SIG-M5 treated with dmso at 0.1 percent for 504 hours (cell line): ENCODE data around the gene MYOM1.

ENCODE experiments used
- DNase-seq: peaks from one replicate; lab custom pipeline; 2025; ENCODE audit not compliant: unreplicated experiment; lab: John Stamatoyannopoulos, UW

The MYOM1 gene

DNA sequence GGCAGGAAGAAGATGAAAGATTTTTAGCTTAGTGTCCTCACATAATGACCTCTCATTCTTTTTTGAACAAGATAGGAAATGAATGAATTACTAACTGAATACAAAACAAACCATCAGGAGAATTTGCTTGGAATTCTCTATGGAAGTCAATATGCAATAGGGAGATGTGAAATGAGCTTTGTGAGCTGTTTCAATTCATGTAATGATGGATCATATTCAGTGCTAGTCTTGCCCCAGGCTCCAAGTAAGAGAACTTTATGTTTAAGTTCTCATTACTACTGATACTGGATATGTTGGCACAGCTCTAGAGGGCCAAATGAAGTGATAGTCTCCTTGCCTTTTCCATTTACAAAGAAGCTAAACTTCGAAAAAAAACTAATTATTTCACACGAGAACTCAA is 29.2 kb downstream of the MYOM1 start:
- DNase-seq: no peak

DNA sequence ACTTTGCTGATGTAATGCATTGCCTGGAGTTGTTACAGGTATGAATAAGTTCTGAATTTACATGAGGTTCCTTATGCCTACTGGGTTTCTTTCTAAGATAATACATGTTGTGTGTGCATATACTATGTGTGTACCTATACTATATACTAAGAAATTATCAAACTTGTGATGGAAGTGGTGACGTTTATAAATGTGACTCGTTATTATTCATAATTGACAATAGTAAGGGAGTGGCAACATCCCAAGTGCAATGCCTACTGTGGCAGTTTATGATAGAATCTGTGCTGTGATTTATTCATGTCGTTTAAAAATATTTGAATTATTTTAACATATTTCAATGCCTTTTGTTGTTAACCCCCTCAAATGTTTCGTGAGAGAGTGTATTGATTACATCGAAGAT is 29.9 kb downstream of the MYOM1 start:
- DNase-seq: no peak

DNA sequence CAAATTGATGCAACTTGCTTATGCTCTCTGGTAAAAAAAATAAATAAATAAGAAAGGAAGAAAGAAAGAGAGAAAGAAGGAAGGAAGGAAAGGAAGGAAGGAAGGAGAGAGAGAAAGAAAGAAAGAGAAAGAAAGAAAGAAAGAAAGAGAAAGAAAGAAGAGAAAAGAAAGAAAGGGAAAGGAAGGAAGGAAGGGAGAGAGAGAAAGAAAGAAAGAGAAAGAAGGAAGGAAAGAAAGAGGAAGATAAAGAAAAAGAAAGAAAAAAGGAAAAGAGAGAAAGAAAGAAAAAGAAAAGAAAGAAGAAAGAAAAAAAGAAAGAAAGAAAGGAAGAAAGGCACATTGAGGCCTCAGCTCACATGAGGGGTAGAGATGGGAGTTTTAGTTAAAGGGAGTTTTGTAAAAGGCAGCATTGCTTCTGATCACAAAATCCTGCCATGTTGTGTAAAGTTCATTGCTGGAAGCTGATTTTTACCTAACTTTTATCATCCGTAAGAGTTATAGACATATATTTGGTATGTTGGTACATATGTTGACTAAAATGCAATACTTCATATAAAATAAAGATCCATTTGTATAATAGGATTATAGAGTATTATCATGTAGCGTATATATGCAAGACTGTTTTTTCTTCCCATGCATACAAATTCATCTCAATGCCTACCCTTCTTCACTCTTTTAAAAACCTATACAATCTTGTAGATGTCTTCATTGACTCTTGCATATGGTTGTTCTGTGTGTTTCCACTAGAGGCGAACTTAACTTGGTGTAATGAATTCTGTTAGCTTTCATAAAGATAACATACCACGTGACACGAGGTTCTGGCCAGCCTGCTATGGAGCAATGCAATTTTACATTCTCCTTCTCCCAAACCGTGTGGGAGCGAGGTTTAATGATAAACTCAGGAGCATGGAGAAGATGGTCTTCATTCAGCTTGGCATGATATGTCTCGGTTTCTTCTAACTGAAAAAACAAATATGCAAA is 32.8 kb downstream of the MYOM1 start:
- DNase-seq: peak; percentile 60

- no peak for DNase-seq
Observed at GRCh38 chr18:3184275-3184963, 35.3 kb downstream of the MYOM1 start.

DNA sequence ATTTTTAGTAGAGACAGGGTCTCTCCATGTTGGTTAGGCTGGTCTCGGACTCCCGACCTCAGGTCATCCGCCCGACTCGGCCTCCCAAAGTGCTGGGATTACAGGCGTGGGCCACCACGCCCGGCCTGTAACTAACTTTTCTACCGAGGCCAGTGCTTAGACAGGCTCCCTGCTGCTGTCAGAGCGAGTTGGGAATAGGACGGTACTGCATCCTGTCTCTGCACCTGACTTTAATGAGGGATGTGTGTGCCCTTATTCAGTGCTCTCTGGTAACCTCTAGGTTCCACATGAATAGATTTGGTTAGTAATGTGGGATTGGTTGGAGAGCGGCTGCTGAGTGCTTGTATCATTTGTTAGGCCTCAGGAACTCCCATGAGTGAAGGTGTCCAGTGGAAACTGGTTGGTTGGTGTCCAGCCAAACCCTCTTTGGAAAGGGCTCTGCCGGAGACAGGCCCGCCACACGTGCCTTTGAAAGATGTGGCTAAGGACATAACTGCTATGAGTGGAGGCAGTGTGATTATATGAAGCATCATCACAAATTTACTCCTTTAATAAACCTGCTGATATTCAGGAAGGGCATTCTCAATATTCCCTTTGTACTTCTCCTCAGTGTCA is 36.6 kb downstream of the MYOM1 start:
- DNase-seq: no peak

GRCh38 chr18:3180325-3180724 is 39.4 kb downstream of the MYOM1 start:
- no peak for DNase-seq

DNA sequence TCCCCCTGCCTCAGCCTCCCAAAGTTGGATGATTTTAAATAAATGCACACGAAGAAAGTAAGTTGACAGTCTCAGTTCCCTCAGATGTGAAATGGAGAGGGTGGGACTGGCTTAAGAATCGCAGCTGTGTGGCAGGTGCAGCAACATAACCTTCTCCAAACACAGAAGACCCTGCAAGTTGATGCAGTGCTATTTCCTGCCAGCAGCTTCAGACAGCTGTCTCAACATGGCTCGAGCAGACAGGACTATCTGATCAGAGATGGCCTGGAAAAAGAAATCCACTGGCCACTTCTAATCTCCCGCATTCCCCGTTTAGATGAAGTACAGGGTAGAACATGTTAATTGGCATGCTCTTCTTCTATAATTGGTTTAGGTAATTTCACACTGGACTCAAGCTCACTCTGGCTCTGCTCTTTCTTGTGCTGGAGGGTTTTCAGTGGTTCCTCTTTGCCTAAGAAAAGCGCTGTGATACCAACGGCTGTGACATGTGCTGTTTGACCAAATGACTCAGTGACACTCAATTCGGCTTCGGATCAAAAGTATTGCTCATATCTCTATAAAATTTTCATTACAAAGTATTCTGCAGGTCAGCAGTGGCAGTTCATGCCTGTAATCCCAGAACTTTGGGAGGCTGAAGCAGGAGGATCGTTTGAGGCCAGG is 40.2 kb downstream of the MYOM1 start:
- peak; percentile 73 for DNase-seq

DNA sequence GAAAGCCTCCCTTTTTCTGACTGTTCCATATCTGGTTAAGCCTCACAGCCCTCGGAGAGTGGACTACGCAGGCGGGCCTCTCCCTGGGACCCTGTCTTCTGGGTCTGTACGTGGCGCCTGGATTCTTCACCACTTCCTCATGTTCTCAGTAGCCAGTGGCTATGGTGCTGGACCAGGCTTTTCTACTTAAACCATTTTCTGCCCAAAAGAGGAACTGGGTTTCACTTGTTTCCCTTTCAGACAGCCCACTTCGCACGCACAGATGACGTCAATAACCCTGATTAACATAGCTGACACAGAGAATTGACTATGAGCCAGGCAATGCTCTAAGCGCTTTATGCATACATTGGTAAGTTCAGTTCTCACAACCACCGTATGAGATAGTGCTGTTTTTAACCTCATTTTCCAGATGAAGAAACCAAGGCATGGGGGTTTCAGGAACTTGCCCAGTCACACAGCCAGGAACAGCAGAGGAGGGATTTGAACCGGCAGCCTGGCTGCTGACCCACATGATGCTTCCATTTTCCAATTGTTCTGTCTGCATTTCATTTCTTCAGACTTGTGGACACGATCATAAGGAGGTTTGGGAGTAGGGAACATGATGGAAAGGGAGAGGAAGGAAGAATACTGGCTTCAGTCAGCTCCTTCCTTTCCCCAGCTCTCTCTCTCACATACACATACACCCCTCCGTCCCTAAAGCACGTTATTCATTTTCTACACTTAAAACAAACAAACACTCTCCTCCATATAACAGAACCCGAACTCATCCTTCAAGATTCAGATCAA is 41.7 kb downstream of the MYOM1 start:
- peak; percentile 98 for DNase-seq

GRCh38 chr18:3175195-3175758 is 44.5 kb downstream of the MYOM1 start:
- no peak for DNase-seq

DNA sequence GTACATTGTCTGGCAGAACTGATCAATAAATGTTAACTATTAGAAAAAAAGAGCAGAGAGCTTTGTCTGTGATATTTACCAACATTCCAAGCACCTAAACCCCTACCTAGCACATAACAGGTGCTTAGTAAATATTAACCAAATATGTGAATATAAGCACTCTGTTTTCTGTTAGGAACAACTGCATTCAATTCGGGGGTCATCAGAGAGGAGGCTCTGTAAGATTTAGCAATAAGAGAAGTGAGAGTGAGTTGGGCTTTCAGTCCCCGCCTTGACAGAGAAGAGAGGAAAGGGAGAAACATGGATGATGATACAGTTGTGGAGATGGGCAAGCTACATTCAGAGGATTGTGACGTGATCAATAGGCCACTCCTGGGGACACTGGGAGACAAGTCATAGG is 47.7 kb downstream of the MYOM1 start:
- DNase-seq: peak; percentile 54

DNA sequence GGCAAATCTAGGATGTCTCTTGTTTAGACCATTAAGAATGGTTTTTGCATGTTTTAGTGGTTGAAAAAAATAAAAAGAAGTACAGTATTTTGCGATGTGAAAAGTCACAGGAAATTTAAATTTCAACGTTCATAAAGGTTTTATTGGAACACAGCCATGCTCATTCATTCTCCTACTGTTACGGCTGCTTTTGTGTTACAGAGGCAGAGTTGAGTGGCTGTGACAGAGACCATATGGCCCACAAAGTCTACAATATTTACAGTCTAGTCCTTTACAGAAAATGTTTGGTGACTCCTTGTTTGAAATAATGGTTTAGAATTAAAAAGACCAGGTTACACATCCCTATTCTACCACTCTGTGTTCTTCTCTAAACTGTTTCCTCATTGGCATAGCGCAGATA is 48.1 kb downstream of the MYOM1 start:
- no peak for DNase-seq

GRCh38 chr18:3170441-3171161 is 49.2 kb downstream of the MYOM1 start:
- DNase-seq: peak; percentile 65

GRCh38 chr18:3164381-3164780 is 55.4 kb downstream of the MYOM1 start:
- no peak for DNase-seq

DNA sequence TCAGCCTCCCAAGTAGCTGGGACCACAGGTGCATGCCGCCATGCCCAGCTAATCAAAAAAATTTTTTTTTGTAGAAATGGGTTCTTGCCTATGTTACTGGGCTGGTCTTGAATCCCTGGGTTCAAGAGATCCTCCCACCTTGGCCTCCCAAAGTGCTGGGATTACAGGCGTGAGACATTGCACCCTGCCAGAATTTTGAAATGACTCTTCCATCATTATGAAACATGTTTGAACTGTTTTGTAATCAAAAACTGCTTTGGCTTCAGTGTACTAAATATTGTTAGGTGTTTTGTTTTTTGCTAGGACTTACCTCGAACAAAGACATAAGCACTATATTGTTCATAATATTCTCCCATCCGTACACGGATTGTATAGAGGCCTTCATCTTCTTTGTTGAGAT is 55.8 kb downstream of the MYOM1 start:
- DNase-seq: no peak

GRCh38 chr18:3162181-3162580 is 57.6 kb downstream of the MYOM1 start:
- DNase-seq: no peak

GRCh38 chr18:3159830-3160229 is 59.9 kb downstream of the MYOM1 start:
- no peak for DNase-seq

DNA sequence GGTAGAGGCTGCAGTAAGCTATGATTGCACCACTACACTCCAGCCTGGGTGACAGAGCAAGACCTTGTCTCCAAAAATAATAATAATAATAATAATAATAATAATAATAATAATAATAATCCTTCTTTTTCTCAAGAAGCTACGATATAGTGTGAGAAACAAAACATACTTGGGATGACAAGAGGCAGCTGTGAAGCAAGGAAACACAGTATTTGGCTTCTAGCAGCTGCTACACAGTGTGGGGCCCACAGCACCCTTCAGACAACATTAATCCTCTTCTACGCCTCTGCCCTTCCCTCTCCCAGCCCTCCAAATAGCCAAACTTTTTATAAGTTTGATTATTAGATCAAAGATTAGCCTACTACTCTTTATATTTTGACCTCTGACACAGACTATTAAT is 62.2 kb downstream of the MYOM1 start:
- DNase-seq: no peak

DNA sequence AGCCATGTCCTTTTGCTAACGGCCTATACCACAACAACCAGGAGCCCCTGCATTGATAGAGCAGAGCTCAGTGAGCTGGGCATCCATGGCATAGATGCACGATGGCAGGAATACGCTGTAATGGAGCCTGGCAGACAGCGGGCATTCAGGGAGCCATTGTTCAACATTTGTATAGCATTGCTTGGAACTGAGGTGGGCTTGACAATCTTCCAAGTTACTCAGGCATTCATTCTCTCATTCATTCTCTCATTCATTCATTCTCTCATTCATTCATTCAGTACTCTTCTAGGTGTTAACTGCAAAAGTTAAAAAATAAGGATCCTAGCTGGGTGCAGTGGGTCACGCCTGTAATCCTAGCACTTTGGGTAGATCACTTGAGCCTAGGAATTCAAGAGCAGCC is 62.7 kb downstream of the MYOM1 start:
- no peak for DNase-seq

- DNase-seq: no peak
Observed at GRCh38 chr18:3156325-3156640, 63.5 kb downstream of the MYOM1 start.

- no peak for DNase-seq
Observed at GRCh38 chr18:3154214-3154613, 65.6 kb downstream of the MYOM1 start.
